GM21576 (cell line): Measurements from ENCODE around the gene COL21A1.

Experiments
- ATAC-seq: cut with Tn5 transposase; IDR thresholded peaks from one replicate; pipeline ENCODE4 v1.9.1; 2021; ENCODE audit warnings: mild to moderate bottlenecking, moderate library complexity; ENCODE audit not compliant: unreplicated experiment

Gene COL21A1

GRCh38 chr6:56140090-56140489 is 107.3 kb downstream of the COL21A1 start:
- ATAC-seq = no peak

DNA sequence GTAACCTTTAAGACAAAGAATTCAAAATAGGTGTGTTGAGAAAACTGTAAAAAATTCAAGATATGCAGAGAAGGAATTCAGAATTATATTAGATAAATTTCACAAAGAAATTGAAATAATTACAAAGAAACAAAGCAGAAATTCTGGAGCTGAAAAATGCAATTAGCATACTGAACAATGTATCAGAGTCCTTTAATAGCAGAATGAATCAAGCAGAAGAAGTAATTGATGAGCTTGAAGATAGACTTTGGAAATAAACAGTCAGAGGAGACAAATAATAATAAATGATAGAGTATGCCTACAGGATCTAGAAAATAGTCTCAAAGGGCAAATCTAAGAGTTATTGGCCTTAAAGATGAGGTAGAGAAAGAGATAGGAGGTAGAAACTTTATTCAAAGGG is 131.7 kb downstream of the COL21A1 start:
- no peak for ATAC-seq

DNA sequence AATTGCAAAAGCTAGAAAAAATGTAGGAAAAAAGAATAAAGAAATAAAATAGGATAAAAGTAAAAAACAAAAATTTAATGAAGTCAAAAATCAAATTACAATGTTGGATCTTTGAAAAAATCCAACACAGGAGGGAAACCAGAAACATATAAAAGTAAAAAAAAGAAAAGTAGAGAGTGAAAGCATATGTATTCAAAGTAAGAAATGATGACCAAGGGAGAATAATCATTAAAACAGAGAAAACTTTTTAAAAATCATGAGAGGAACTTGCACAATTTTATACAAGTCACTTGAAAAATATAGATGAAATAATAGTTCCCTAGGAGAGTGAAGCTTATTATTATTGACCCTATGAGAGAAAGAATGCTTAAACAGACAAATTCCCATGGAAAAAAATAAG is 138.2 kb downstream of the COL21A1 start:
- no peak for ATAC-seq

- ATAC-seq = no peak
Observed at GRCh38 chr6:56106231-56106630, 141.1 kb downstream of the COL21A1 start.

DNA sequence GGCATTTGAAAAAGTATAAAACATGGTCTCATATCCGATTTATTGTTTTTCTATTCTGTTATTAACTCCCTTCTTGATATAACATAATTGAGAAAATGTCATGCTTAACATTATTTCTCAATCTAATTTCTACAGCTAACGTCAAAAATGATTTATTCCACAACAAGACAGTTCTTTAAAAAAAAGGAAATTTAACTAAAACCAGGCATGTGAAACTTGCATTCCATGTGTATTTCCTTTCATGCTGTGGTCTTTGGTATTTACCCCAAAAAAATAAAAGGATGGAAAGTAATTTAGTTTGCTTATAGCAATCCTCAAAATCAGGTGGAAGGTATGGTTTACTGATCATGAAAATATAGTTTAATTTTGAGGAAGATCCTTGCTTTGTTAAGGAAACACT is 142.8 kb downstream of the COL21A1 start:
- no peak for ATAC-seq

- no peak for ATAC-seq
Observed at GRCh38 chr6:56102216-56102615, 145.2 kb downstream of the COL21A1 start.

DNA sequence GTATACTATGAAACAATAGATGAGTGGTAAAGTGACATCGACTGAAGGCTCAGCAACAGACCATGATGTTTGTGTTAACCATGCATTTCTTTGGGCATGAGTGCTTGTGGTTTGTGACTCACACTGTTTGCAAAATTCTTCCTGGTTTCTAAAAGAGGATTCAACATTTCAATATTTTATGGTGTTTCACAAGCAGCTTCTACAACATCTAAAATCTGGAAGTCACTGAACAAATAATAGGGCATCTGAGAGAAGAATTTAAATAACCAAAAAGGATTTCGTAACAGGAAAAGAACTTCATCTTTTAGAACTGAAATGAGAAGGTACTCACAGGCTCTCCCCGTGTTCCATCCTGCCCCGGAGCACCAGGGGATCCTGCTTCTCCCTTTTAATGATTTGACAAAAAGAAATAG is 146.2 kb downstream of the COL21A1 start:
- ATAC-seq = no peak

DNA sequence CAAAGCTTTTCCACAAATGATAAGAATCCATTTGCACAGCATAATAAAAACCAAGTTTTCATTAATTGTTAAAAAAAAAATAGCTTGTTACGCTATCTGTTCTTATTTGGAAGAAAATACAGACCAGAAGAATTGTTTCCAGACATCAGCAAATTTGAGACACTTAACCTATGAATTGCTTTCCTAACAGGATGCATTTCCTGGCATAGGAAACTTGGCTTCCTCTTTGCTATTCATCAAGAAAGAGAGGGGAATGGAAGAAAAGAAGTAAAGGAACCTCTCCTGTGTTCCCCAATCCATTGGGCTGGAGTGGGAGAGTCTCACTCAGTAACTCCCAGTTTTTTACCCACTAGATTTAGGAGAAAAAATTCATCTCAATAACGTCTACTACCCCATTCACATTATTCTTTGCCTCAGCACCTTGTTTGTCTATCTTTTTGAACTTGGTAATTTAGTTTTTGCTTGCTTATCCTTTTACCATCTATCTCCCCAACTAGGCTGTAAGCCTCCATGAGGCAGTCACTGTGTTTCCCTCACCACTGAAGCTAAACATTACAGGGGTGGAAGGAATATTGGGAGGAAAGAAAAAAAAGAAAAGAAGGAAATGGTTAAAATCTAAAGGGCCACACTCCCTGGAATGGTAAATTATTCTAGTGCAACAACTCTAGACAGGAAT is 150.3 kb downstream of the COL21A1 start:
- no peak for ATAC-seq

DNA sequence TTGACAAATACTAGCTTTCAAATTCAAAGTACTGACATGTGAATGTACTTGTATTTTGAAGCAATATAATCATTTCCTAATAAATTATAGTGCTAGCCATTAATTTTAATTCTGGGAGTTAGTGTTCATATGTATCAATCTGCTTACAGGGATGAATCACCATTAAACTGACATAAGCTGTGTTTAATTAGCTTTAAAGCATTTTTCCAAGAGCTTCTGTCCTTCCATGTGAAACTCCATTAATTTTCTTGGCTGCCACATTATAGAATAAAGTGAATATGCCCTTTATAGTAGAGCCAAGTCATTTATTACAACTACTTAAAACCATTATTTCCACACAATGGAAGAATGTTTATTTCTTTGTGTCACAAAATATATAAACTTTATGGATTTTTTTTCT is 150.8 kb downstream of the COL21A1 start:
- no peak for ATAC-seq

DNA sequence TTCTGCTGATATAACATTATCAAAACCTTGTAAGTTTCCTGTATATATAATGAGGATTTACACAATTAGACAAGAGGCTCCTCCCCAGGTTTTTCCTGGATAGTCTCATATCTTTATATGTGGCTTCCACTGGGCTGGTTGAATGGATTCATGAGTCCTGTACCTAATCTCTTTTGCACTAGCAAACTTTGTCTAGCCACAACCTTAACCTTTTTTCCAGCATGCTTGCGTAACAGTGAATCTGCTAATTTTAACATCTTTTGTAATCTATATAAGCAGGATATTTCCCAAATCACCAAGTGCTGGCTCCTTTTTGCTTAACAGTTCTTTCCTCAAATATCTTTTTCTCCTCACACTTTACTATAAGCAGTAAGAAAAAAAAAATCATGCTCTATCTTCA is 153.6 kb downstream of the COL21A1 start:
- no peak for ATAC-seq

- no peak for ATAC-seq
Observed at GRCh38 chr6:56091159-56091869, 156.1 kb downstream of the COL21A1 start.

- no peak for ATAC-seq
Observed at GRCh38 chr6:56088641-56089040, 158.7 kb downstream of the COL21A1 start.

DNA sequence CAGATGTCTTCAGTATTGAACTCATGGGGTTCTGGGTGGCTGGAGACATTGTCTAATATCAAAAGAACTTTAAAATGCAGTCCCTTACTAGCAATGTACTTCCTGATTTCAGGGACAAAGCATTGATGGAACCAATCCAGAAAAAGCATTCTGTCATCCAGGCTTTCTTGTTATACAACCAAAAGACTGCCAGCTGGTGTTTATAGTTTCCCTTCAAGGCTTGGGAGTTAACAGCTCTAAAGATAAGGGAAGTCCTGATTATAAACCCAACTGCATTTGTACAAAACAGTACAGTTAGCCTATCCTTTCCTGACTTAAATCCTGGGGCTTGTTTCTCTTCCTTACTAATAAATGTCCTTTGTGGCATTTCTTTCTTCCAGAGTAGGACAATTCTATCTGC is 160.0 kb downstream of the COL21A1 start:
- ATAC-seq = no peak

- ATAC-seq = no peak
Observed at GRCh38 chr6:56079751-56080540, 167.4 kb downstream of the COL21A1 start.

GRCh38 chr6:56076033-56076432 is 171.3 kb downstream of the COL21A1 start:
- no peak for ATAC-seq

DNA sequence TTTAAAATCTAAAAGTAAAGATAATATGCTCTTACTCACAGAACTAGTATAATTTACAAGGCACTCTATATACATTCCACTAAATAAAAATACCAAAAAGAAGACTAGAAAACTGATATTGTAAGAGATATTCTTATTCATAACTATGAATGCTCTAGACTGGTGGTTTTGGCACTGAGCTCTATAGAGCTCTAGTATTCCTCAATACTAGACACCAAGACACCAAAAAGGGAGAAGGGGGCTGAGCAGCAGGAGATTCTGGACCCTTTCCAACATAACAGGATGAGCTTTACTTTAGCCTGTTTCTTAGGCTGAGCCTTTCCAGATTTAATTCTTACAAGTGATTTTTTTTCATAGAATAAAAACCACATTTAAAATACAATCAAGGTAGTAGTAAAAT is 173.6 kb downstream of the COL21A1 start:
- no peak for ATAC-seq

GRCh38 chr6:56073315-56073714 is 174.1 kb downstream of the COL21A1 start:
- ATAC-seq = no peak

DNA sequence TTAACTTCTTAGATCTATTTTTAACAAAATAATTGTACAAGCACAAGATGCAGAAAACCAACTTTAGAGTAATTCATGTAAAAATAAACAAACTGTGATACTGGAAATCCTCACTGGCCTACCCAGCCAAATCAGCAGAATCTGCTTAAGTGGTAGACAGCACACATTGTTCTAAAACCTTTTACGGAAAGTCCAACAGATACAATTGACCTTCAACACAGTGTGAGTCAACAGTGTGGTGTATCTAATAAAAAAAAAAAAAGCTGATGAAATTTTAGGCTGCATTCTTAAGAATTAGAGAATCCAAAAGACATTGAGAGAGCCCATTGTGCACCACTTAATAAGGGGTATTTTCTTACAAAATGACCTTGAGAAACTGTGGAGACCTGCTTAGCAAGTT is 174.5 kb downstream of the COL21A1 start:
- no peak for ATAC-seq

GRCh38 chr6:56065408-56065807 is 182.0 kb downstream of the COL21A1 start:
- no peak for ATAC-seq

- ATAC-seq = no peak
Observed at GRCh38 chr6:56062836-56063235, 184.5 kb downstream of the COL21A1 start.

DNA sequence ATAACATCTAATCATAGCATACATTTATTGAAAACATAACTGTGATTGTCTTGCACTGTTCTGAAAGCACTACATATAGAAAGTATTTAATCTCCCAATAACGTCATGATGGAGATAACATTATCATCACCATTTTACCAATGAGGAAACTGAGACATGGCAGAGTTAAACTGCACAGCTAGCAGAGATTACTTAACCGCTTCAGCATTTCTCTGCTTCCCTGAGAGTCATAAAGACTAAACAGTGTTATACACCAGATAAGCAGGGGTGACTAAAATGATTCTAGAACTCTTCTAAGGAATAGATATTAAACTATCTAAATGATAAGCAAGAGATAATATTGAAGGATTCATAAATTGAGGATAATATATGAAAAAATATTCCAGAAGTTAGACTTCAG is 188.7 kb downstream of the COL21A1 start:
- ATAC-seq = no peak
